ENCODE measurements around the gene CA11.

Gene CA11

DNA sequence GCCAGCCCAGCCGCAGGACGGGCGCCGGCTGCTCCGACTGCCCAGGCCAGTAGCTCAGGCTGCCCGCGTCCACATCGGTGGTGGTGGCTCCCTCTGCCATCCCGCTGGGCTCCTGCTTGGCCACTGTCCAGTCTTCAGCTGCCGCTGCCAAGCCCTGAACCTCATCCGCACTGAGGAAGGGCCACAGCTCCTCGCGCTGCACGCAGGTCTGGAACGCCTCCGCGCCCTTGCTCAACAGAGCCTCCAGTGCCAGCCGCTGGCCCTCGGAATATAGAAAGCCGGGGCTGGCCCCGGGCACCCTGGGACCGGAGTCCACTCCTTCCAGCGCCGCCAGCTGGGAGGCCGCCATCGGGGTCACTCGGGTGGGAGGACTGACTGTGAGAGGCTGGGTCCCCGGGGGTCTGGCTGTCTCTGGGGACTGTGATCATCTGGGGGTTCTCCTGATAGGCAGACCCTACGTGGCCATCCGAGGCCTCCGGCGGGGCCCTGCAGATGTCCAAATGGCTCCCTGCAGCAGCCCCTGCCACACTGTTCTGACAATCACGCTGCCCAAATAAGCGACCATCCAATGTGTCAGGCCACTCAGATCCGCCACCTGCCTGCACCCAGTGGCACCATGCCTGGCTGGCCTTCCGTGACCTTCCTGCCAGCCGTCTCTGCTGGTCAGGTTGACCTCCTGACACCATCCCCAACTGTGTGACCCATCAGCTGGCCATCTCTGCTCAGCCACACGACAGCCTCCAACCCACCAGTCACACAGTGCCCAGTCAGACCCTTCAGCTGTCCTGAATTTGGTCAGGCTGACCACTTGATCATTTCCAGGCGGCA lies 32.7 kb downstream of the CA11 start:
- no peak for DNase-seq (ENCODE audit: low spot score)

DNA sequence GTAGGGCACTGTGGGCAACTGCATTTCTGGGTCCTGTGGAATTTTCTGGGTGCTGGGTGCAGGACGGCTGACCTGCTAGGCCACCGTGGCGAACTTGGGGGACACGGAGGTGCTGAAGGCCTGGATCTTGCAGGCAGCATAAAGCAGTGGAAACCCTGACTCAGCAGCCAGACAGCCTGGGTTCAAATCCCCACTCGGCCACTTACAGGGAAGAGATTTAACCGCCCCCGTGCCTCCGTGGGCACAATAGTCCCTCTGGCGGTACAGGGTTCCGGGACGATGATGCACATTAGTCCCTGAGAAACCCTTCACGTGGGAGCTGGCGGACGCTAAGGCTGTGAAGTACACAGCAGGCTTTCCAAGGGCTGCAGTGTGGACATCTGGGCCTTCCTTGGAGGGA lies 34.1 kb downstream of the CA11 start:
- DNase-seq (ENCODE audit: low spot score) = no peak

DNA sequence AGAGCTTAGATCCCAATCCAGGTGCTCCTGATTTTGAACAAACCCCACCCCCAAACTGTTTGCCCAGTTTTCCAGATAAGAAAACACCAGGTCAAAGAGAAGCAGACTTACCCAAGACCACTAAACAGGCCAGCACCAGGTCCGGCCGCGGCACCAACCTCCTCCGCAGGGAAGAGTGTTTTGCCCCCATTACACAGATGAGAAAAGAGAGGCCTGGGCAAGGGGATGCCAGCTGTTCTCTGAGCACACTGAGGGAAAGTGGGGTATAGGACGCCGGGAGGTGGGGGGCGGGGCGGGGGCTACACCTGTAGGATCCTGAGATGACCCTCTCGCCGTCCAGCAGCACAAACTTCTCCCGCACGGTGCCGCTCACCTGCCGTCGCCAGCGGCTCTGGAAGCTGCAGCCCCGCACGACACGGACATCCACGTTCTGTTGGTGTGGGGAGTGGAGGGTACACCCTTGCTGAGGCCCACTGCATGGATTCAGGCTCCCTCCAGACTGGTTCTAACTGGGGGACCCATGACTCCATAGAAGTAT lies 36.3 kb downstream of the CA11 start:
- no peak for DNase-seq (ENCODE audit: low spot score)

DNA sequence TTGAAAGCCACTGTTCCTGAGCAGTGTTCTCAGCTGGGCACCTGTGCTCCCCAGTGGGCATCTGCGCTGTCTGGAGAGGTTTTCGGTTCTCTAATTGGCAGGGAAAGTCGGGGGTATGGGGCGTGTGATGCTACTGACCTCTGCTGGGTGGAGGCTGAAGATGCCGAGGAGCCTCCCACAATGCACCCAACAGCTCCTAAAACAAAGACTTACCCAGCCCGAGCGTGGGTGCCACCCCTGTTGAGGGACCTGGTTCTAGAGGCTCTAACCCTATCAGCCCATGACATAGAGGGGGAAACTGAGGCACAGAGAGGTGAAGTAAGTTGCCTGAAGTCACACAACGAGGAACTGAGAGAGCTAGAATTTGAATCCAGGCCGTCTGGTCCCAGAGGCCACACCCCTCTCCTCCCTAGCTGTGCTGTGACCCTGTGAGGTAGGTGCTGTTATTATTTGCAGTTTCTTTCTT lies 37.2 kb downstream of the CA11 start:
- DNase-seq (ENCODE audit: low spot score) = peak; percentile 77

DNA sequence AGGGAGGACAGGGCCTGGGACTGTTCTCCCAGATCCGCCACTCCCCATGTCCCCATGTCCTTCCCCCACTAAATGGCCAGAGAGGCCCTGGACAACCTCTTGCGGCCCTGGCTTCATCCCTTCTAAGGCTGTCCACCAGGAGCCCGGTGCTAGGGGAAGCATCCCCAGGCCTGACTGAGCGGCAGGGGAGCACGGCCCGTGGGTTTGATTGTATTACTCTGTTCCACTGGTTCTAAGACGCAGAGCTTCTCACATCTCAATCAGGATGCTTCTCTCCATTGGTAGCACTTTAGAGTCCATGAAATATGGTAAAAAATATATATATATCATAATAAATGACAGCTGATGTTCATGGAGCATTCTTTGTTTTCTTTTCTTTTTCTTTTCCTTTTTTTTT lies 38.6 kb downstream of the CA11 start:
- DNase-seq (ENCODE audit: low spot score) = no peak

DNA sequence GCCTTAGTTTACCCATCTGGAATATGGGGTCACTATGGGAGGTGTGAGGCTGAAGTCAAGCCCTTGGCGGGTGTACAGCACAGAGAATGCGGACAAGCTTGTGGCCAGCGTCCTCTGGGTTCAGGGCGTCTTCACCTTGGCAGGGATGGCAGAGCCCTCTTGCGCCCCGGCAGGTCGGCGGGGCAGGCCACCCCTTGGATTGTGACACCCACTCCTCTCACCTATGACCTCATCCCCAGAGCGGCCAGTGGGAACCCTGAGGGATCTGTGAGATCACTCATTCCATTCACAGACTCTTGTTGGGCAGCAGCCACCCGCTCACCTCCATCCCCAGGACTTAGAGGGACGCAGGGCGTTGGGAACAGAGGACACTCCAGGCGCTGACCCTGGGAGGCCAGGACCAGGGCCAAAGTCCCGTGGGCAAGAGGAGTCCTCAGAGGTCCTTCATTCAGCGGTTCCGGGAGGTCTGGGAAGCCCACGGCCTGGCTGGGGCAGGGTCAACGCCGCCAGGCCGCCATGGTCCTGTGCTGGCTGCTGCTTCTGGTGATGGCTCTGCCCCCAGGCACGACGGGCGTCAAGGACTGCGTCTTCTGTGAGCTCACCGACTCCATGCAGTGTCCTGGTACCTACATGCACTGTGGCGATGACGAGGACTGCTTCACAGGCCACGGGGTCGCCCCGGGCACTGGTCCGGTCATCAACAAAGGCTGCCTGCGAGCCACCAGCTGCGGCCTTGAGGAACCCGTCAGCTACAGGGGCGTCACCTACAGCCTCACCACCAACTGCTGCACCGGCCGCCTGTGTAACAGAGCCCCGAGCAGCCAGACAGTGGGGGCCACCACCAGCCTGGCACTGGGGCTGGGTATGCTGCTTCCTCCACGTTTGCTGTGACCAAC lies 39.3 kb downstream of the CA11 start, which contains the start of gene SPACA4:
Gene SPACA4, plus strand, starts transcription at position 280 of the 896 bp plus-strand sequence. Its CDS starts 237 bp downstream, at position 517.
- no peak for DNase-seq (ENCODE audit: low spot score)

DNA sequence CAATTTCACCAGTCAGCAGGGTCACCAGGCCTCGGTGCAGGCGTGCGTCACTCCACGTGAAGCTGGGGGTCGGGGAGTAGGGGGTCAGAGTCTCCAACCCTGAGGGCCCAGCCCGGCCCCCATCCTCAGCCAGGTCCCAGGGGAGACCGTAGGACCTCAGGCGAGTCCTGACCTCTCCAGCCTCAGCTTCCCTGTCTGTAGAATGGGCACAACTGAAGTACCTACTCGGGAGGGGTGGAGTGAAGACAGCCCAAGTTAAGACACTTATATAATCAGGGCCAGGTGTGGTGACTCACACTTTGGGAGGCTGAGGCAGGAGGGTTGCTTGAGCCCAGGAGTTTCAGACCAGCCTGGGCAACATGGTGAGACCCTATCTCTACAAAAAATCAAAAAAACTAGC lies 42.1 kb downstream of the CA11 start:
- DNase-seq (ENCODE audit: low spot score) = no peak

DNA sequence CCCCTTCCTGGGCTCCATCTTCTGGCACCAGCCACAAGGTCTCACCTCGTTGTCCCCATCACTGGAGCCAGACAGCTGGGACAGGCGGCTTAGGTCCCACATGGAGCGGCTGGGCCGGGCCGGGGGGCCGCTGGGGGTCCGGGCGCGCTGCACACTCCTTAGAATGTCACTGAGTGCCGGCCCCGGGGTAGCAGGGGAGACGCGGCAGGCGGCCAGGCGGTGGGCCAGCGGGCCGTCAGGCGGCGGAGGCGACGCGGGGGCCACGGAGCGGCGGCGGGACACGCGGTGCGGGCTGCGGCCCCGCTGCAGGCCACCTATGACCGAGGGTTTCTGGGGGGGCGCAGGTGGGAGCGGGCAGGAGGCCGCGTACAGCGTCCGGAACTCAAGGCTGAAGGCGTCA lies 42.5 kb downstream of the CA11 start:
- no peak for DNase-seq (ENCODE audit: low spot score)

DNA sequence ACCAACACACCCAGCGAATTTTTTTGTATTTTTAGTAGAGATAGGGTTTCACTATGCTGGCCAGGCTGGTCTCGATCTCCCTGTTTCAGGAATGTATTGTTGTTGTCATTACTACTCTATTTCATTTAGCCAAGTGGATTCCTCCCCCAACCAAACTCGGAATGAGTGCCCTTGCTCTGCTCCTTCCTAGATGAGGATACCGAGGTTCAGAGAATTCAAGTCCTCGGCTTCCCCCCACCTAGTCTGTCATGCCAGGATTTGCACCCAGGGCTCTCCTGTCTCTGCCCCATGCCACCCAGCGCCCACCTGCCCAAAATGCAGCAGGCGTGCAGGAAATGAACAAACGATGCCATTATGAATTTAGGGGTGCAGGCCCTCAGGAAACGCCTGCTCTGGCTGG lies 43.0 kb downstream of the CA11 start:
- DNase-seq (ENCODE audit: low spot score) = no peak

DNA sequence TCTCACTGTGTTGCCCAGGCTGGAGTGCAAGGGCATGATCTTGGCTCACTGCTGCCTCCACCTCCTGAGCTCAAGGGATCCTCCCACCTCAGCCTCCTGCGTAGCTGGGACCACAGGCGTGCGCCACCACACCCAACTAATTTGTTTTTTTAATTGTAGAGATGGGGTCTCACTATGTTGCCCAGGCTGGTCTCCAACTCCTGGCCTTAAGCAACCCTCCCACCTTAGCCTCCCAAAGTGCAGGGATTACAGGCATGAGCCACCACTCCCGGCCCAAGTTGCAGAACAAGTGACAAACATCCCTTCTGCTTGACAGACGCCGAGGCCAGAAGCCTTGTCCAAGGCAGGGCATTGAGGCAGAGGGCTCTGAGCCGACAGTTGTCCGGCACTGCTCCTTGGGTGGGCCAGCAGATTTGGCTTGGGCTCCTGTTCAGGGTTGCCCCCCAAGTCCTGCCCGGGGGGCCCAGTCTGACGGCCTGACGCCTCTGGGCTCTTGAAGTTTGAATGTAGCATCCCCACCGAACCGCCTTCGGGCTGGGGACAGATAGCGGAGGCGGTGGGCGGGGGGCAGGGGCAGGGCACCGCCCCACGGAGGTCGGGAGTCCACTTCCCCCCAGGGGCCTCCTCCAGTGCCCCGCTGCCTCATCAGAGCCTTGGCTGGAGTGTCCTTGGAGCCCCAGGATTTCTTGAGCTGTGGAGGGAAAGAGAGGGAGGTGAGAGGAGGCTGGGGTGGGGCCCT lies 45.1 kb downstream of the CA11 start:
- no peak for DNase-seq (ENCODE audit: low spot score)

DNA sequence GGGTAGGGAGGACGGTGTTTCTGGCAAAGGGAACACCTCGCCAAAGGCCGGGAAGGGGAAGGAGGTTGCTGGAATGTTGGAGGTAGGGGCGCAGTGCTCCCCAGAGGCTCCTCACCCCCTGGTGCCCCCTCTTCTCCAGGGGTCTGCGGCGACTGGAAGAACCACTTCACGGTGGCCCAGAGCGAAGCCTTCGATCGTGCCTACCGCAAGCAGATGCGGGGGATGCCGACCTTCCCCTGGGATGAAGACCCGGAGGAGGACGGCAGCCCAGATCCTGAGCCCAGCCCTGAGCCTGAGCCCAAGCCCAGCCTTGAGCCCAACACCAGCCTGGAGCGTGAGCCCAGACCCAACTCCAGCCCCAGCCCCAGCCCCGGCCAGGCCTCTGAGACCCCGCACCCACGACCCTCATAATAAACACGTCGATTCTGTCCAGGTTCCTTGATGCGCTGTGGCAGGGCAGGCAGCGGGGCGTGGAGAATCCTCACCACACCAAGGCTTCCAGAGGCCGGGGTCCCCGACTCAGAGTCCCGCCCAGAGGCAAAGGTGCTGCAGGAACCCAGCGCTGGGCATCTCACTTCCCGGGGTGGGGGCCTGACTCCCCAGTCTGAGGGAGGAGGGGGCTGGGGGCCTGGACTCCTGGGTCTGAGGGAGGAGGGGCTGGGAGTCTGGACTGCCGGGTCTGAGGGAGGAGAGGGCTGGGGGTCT lies 46.8 kb downstream of the CA11 start:
- no peak for DNase-seq (ENCODE audit: low spot score)

DNA sequence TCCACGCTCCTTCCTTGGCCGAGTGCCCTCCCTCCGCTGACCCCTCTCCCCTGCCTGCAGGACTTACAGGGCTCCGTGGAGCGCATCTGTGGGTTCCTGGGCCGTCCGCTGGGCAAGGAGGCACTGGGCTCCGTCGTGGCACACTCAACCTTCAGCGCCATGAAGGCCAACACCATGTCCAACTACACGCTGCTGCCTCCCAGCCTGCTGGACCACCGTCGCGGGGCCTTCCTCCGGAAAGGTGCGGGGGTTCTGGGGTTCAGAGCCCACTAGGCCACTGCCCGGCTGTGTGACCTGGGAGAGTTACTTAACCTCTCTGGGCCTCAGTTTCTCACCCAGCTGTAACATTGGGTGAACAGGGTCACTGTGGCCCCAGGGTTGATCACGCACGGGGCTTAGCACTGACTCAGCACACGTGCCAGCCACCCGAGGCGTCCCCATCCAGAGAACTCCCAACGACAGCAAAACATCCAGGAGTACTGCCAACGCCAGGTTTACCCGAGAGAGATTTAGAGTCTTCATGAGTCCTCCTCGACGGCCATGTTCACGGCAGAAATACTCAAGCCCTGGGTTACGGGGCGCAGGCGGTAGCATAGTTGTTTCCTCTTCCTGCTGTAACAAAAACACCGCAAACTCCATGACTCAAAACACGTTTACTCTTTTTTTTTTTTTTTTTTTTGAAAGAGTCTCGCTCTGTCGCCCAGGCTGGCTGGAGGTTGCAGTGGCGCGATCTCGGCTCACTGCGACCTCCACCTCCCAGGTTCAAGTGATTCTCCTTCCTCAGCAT lies 49.1 kb downstream of the CA11 start:
- no peak for DNase-seq (ENCODE audit: low spot score)

DNA sequence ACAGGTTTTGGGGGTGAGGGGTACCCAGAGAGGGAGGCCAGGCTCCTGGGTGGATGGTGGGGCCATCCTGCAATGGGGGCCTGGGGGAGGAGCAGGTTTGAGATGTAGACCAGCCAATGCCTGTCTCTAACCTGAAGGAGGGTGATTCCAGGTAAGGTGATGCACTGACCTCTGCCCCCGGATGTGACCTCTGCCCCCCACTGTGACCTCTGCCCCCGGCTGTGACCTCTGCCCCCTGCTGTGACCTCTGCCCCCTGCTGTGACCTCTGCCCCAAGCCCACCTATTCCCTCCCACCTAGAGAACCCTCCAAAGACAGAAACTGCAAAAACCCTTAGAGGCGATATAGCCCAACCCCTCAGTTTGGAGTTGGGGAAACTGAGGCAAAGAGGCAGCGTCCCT lies 49.8 kb downstream of the CA11 start:
- no peak for DNase-seq (ENCODE audit: low spot score)

DNA sequence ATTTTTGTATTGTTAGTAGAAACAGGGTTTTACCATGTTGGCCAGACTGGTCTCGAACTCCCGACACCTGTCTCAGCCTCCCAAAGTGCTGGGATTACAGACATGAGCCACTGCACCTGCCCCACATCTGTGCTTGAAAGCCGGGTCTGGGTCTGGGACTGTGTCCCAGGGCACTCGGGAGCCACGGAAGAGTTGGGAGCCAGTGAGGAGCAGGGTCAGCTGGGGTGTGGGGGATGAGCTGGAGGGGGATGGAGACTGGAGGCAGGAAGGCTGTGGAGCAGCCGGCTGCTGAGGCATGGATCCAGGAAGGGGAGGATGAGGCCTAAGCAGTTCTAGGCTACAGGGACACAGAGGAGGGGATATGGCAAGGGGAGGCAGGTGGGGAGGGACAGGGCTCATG lies 50.2 kb downstream of the CA11 start:
- no peak for DNase-seq (ENCODE audit: low spot score)

DNA sequence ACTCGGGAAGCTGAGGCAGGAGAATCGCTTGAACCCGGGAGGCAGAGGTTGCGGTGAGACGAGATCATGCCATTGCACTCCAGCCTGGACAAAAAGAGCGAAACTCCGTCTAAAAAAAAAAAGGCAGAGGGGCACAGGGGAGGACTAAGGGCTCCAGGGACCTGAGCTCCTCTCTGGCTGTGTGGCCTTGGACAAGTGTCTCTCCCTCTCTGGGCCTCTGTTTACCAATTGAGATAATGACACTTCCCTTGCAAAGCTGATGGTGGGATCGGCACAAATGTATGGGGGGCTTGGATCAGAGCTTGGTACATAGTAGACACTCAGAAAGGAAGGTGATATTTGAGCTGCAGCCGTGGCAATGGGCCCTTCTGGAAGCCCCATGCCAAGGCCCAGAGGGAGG lies 50.8 kb downstream of the CA11 start:
- DNase-seq (ENCODE audit: low spot score) = no peak

DNA sequence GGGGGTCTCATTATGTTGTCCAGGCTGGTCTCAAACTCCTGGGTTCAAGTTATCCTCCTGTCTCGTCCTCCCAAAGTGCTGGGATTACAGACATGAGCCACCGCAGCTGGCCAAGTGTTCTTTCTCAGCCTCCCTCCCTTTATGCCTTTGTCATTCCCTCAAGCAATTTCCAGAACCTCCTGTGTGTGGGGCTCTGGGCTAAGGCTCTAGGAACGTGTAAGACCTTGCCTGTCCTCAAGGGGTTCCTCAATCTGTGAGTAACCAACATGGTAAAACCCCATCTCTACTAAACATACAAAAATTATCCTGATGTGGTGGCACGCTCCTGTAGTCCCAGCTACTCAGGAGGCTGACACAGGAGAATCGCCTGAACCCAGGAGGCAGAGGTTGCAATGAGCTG lies 55.0 kb downstream of the CA11 start:
- no peak for DNase-seq (ENCODE audit: low spot score)

DNA sequence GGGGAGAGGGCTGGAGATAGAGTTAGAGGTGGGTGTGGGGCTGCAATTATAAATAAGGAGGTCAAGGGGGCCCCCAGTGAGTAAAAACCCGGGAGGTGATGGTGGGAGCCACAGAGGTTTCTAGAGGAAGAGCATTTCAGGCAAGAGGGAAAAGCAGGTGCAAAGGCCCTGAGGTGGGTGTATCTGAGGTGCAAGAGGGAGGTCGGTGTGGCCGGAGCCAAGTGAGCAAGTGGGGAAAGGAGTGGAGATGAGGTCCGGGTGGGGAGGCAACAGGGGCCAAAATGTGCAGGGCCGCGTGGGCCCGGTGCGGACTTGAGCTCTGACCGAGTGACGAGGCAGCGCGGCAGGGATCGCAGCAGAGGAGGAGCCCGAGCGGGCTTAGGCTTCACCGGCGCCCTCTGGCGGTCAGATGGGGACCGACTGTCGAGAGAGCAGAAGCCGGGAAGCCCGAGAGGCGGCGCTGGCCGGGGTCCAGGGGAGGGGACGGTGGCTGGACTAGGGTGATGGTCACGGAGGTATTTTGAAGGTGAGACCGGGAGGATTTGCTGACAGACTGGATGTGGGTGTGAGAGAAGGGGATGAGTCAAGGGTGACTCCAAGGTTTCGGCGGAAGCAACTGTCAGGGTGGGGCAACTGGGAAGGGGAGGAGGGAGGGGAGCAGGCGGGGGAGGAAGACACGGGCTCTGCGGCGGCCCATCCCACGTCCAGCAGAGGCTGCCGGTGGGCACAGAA lies 57.2 kb downstream of the CA11 start:
- peak; percentile 91 for DNase-seq (ENCODE audit: low spot score)

Measured in AG08396 (cell line).